ENCODE measurements around the gene ITGA6.

DNA sequence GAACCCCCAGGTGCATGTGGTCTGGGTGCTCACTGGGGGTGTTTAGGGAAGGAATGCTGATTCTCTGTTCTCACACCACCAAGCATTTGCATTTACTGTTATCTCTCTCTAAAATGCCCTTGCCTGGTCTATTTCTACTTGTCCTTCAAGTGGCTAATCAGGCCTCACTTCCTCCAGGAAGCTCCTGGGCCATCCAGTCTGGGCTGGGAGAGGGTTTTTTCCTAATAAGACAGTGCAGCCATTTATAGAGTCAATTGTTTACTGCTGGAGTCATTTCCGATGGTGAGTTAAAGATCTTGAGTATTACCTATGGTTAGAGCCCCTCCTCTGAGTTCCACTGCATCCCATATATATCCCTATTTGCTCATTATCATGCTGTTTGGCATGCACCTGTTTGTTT is 25.2 kb upstream of the ITGA6 start:
- TF ChIP-seq, protein P1, sequence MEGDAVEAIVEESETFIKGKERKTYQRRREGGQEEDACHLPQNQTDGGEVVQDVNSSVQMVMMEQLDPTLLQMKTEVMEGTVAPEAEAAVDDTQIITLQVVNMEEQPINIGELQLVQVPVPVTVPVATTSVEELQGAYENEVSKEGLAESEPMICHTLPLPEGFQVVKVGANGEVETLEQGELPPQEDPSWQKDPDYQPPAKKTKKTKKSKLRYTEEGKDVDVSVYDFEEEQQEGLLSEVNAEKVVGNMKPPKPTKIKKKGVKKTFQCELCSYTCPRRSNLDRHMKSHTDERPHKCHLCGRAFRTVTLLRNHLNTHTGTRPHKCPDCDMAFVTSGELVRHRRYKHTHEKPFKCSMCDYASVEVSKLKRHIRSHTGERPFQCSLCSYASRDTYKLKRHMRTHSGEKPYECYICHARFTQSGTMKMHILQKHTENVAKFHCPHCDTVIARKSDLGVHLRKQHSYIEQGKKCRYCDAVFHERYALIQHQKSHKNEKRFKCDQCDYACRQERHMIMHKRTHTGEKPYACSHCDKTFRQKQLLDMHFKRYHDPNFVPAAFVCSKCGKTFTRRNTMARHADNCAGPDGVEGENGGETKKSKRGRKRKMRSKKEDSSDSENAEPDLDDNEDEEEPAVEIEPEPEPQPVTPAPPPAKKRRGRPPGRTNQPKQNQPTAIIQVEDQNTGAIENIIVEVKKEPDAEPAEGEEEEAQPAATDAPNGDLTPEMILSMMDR (conservative IDR thresholded peaks at IDR 0.05; ENCODE audit: low read depth, low read length), result no peak
- no peak for TF ChIP-seq EZH2phosphoT487 (IDR thresholded peaks at IDR 0.05; ENCODE audit: borderline replicate concordance, low read length)
